Mammary epithelial cell (primary cell): ENCODE data around the gene RIN2.

Experiments used
- CTCF ChIP-seq, 2 donors: IDR thresholded peaks in 1 of 2; conservative IDR thresholded peaks in 1 of 2; 2 replicates each; pipeline ENCODE4 v1.5.1; 2011 to 2012; ENCODE audit warnings: inconsistent platforms in 2 of 2, low read length in 2 of 2, mild to moderate bottlenecking in 2 of 2, control low read depth in 1 of 2, low read depth in 1 of 2; ENCODE audit not compliant: insufficient read depth in 1 of 2; ENCODE audit errors: extremely low read depth in 1 of 2
- EZH2 ChIP-seq: IDR thresholded peaks from 2 replicates; pipeline ENCODE4 v1.6.1; 2012; ENCODE audit warnings: low read length, inconsistent platforms, borderline replicate concordance

GRCh38 chr20:19775353-19776253 lies 17.5 kb downstream of the RIN2 start:
- TF ChIP-seq CTCF (conservative IDR thresholded peaks at IDR 0.05 in 1 of 2, IDR thresholded peaks at IDR 0.05 in 1 of 2; ENCODE audit: extremely low read depth in 1 of 2, insufficient read depth in 1 of 2, low read depth in 1 of 2, low read length in 2 of 2): no peak
- no peak for TF ChIP-seq EZH2
